Tibial nerve (tissue), 4 donors: ENCODE measurements around the gene TMEM97. TPM values are rescaled to one million over a fixed set of nuclear protein-coding genes. Genes with fewer than 3 reads are reported as not detected.
"Not testable (repeated sequence)": the region's sequence is repeated elsewhere in the genome, so short reads cannot be mapped to it uniquely, and the experiment has no call there.

Experiments
- DNase-seq, 2 donors: peaks; one replicate each; pipeline ENCODE4 v3.0.0-alpha.2; 2019; ENCODE audit warnings: low spot score in 2 of 2
- H3K27ac ChIP-seq, 4 donors: fragments of 200-600 bp; sonication (generic) in 3 of 4; one replicate each; pipeline ENCODE4 v1.5.1; 2017 to 2019; ENCODE audit warnings: mild to moderate bottlenecking in 1 of 4
- H3K27me3 ChIP-seq, 2 donors: fragments of 200-600 bp; sonication (generic) in 1 of 2; one replicate each; pipeline versions ENCODE4 v1.5.1 to v1.6.0; 2017 to 2019
- H3K36me3 ChIP-seq, 3 donors: fragments of 200-600 bp; sonication (generic); one replicate each; pipeline ENCODE4 v1.5.1; 2018 to 2019
- H3K4me1 ChIP-seq, 4 donors: fragments of 200-600 bp; sonication (generic) in 3 of 4; one replicate each; pipeline ENCODE4 v1.5.1; 2017 to 2019
- H3K4me3 ChIP-seq, 4 donors: fragments of 200-600 bp; sonication (generic) in 3 of 4; one replicate each; pipeline ENCODE4 v1.5.1; 2017 to 2019; ENCODE audit warnings: mild to moderate bottlenecking in 1 of 4, moderate library complexity in 1 of 4
- H3K9me3 ChIP-seq, 4 donors: fragments of 200-600 bp; sonication (generic) in 3 of 4; one replicate each; pipeline ENCODE4 v1.5.1; 2017 to 2019
- EP300 ChIP-seq, 2 donors: sonication (generic); formaldehyde crosslinking; IDR thresholded peaks; one replicate each; pipeline ENCODE4 v1.6.1; 2017; ENCODE audit warnings: antibody characterized with exemption in 2 of 2, mild to moderate bottlenecking in 1 of 2
- POLR2A ChIP-seq, 2 donors: fragments of 450-650 bp; IDR thresholded peaks; one replicate each; pipeline ENCODE4 v1.6.1; 2017; ENCODE audit warnings: antibody characterized with exemption in 2 of 2, mild to moderate bottlenecking in 2 of 2, moderate library complexity in 2 of 2
- WGBS, 2 donors: methylation state at CpG; one replicate each; pipeline ENCODE4 v1.1.5; 2018; 5-methylcytosine and 5-hydroxymethylcytosine counted together
- total RNA-seq, 4 donors: library from RNA; depleted of rRNA; stranded (reverse); fragments of >200 nt; gene quantifications; one replicate each; pipeline ENCODE4 v1.1.0, GENCODE V29; 2016
- TF ChIP-seq, protein P1 (sequence below), 5 experiments: fragments of 200-600 bp in 3 of 5; fragments of 450-650 bp in 2 of 5; sonication (generic) in 3 of 5; IDR thresholded peaks; one replicate each; pipeline ENCODE4 v1.5.1; 2016 to 2019; ENCODE audit warnings: antibody characterized with exemption in 5 of 5, mild to moderate bottlenecking in 3 of 5, moderate library complexity in 2 of 5

Gene TMEM97
- total RNA-seq, 4 donors from 2014 or later, result 8.1 to 20.2 (median 16.8) TPM

DNA sequence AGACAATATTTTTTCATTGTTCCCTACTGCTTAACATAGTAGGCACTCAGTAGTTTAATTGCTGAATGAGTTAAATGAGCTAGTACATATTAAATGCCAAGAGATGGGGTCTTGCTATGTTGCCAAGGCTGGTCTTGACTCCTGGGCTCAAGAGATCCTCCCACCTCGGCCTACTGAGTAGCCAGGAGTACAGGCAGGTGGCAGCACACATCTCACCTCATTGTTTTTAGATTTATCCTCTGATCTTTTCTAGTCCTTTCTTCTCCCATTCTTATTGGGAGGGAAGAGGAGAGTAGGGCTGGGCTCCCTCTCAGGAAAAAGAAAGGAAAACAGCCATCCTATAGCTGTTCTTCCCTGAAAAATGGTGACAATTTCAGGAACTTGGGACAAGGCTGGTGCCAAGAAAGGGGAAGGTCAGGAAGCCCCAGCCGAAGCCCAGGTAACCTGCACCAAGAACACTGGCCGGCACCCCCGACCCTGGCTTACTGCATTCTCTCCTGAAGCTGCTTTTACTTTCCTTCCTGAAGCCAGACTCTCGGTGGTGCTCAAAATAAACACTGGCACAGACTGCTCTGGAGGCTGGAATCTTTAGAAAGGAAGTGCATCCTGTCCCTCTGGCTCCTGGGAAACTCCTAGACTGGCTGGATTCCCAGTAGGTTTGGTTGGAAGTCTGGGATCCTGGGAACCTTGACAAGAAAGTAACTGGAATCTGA is 19.2 kb downstream of the TMEM97 start:
- Histone ChIP-seq H3K4me3 (no peak overlapping the region), H3K27me3 (no peaks in the 10 kb centered on the region), H3K4me1 (peaks cover 3 to 46% (median 20%) of the 10 kb centered on the region in 4 donors), H3K36me3 (peaks cover 7 to 48% (median 14%) of the 10 kb centered on the region in 3 donors), H3K9me3 (no peaks in the 10 kb centered on the region), H3K27ac (peak overlapping the region in 2 of 4 donors; percentile 39 to 43)
- TF ChIP-seq EP300 (IDR thresholded peaks at IDR 0.05) (no peak), POLR2A (IDR thresholded peaks at IDR 0.05) (no peak)
- TF ChIP-seq, protein P1, sequence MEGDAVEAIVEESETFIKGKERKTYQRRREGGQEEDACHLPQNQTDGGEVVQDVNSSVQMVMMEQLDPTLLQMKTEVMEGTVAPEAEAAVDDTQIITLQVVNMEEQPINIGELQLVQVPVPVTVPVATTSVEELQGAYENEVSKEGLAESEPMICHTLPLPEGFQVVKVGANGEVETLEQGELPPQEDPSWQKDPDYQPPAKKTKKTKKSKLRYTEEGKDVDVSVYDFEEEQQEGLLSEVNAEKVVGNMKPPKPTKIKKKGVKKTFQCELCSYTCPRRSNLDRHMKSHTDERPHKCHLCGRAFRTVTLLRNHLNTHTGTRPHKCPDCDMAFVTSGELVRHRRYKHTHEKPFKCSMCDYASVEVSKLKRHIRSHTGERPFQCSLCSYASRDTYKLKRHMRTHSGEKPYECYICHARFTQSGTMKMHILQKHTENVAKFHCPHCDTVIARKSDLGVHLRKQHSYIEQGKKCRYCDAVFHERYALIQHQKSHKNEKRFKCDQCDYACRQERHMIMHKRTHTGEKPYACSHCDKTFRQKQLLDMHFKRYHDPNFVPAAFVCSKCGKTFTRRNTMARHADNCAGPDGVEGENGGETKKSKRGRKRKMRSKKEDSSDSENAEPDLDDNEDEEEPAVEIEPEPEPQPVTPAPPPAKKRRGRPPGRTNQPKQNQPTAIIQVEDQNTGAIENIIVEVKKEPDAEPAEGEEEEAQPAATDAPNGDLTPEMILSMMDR (IDR thresholded peaks at IDR 0.05), result no peak
- 69% methylated on average over 5 of the region's 5 CpGs for WGBS, 2 donors
- no peak for DNase-seq

- H3K4me3 ChIP-seq, result not testable (repeated sequence)
Observed at GRCh38 chr17:28338769-28339212, 19.8 kb downstream of the TMEM97 start.

GRCh38 chr17:28339431-28339830 is 20.4 kb downstream of the TMEM97 start:
- no peak overlapping the region for H3K4me3 ChIP-seq
- H3K27me3 ChIP-seq, result no peaks in the 10 kb centered on the region
- TF ChIP-seq EP300 (IDR thresholded peaks at IDR 0.05) (no peak), POLR2A (IDR thresholded peaks at IDR 0.05) (no peak)
- TF ChIP-seq, protein P1 (IDR thresholded peaks at IDR 0.05), result no peak
- 87 to 93% methylated on average over 15 of the region's 15 CpGs for WGBS, 2 donors
- peaks cover 10 to 60% (median 21%) of the 10 kb centered on the region in 3 donors for H3K36me3 ChIP-seq
- H3K4me1 ChIP-seq, result peaks cover 0 to 34% (median 12%) of the 10 kb centered on the region in 4 donors
- no peak for DNase-seq
- no peaks in the 10 kb centered on the region for H3K9me3 ChIP-seq
- no peak overlapping the region for H3K27ac ChIP-seq

More at GRCh38 chr17:28338769-28339212, 19.8 kb downstream of the TMEM97 start:
- Histone ChIP-seq H3K27ac (peak overlapping the region in 1 of 4 donors; percentile 39), H3K4me1 (peaks cover 3 to 40% (median 17%) of the 10 kb centered on the region in 4 donors), H3K36me3 (peaks cover 10 to 54% (median 17%) of the 10 kb centered on the region in 3 donors)
- not testable (repeated sequence) for H3K27me3 ChIP-seq, H3K9me3 ChIP-seq, DNase-seq
- WGBS, 2 donors, result 85 to 90% methylated on average over 8 of the region's 8 CpGs

- Histone ChIP-seq H3K27me3 (no peaks in the 10 kb centered on the region), H3K27ac (no peak overlapping the region), H3K4me3 (no peak overlapping the region), H3K9me3 (no peaks in the 10 kb centered on the region), H3K36me3 (peaks cover 12 to 69% (median 21%) of the 10 kb centered on the region in 3 donors), H3K4me1 (peaks cover 0 to 30% (median 9%) of the 10 kb centered on the region in 4 donors)
- no peak for DNase-seq
- TF ChIP-seq EP300 (IDR thresholded peaks at IDR 0.05), result no peak
- no peak for TF ChIP-seq POLR2A (IDR thresholded peaks at IDR 0.05)
- TF ChIP-seq, protein P1 (IDR thresholded peaks at IDR 0.05), result no peak
- 85 to 96% methylated on average over 6 of the region's 6 CpGs for WGBS, 2 donors
Observed at GRCh38 chr17:28340374-28340773, 21.4 kb downstream of the TMEM97 start.

GRCh38 chr17:28341516-28341915 is 22.5 kb downstream of the TMEM97 start:
- Histone ChIP-seq H3K4me3 (no peak overlapping the region), H3K36me3 (peaks cover 12 to 81% (median 27%) of the 10 kb centered on the region in 3 donors), H3K4me1 (peaks cover 0 to 23% (median 5%) of the 10 kb centered on the region in 4 donors), H3K27me3 (no peaks in the 10 kb centered on the region), H3K9me3 (no peaks in the 10 kb centered on the region), H3K27ac (no peak overlapping the region)
- TF ChIP-seq, protein P1 (IDR thresholded peaks at IDR 0.05), result no peak
- TF ChIP-seq EP300 (IDR thresholded peaks at IDR 0.05) (no peak), POLR2A (IDR thresholded peaks at IDR 0.05) (no peak)
- DNase-seq, result no peak
- WGBS, 2 donors, result 93% methylated on average over 11 of the region's 11 CpGs
